Measurements from ENCODE around the gene MARCHF3.
"Not testable (repeated sequence)": the region's sequence is repeated elsewhere in the genome, so short reads cannot be mapped to it uniquely, and the experiment has no call there.

Gene MARCHF3

DNA sequence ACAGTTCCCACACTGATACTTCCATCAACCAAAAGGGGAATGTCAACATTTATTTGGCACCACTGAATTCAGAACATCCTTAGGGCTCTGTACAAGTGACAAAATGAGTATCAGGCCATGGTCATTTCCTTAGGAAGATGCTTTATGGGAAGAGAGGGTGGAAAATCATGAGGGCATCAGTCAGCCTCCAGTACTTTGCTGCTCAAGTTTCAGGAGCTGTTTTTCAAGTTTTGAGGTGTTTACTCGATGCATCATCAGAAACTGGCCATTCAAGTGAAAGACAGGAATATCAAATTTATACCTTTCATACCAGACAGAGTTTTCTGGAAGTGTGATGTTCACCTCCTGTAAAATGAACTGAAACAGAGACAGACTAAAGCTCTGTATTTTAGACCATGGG, 21.2 kb upstream of the MARCHF3 start:
- no peak for DNase-seq (ENCODE audit: low read depth, low spot score)

- DNase-seq (ENCODE audit: low read depth, low spot score) = no peak
Observed at GRCh38 chr5:127046343-127047072, 16.1 kb upstream of the MARCHF3 start.

DNA sequence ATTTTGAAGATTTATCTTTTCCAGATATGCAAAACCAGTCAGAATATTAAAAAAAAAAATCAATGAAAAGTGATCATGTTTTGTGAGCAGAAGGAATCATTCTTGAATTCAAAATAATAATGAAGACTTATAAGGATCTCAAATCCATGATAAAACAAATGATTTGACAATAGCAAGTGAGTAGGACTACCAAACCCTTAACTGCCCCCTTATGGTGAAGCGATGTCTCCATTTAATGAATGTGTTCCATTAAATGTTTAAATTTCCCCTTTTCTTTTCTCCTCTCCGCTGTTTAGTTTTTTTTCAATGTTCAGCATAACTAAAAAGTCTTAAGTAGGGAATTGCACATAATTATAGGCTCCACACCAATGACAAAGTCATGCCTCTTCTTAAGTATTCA, 12.2 kb upstream of the MARCHF3 start:
- no peak for DNase-seq (ENCODE audit: low read depth, low spot score)

DNA sequence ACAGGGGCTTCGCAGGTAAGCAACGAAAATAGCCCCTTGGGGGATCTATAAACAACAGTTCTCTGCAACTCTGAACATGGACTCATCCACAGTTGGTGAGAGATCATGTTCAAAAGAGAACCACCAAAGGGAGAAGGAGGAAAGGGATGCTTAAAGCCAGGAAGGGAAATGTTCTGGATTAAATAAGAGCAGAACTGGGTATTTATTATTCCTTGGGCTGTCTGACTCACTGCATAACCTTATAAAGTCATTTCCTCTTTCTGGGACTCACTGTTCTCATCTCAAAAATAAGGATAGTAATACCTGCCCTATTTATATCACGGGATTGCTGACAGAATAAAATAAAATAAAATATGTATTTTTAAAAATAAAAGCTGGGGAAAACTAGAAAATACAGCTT, 11.2 kb upstream of the MARCHF3 start:
- no peak for DNase-seq (ENCODE audit: low read depth, low spot score)

DNA sequence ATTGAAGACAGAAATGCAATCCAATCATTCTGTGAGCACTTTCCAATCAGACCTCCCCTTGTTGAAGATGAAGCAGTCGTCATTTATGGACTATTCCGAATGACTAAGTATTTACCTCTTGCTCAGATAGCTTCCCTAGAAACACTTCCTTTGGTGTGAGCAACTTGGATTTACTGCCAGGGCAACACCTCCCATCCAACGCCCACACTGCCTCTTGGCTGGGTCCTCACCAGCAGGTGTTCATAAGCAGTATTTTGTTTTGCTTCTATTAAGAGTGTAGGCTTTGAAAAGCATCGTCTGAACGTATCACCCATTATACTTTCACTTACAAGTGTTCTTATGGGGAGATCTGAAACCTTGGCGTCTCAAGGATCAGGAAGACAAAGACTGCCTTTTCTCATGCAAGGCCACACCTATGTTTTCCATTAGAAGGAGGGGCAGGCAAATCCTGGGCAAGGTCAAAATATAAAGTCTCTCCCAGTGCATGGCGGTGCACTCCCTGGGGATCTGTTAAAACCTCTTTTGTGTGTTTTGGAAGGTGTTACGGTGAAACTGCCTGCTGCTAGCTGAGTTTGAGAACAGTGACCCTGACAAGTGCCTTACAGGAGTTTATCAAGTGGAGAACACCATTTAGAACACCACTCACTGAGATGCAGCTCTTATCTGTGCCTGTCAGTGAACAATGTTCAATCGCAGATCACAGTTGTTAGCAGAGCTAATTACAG, 10.6 kb upstream of the MARCHF3 start:
- no peak for DNase-seq (ENCODE audit: low read depth, low spot score)

GRCh38 chr5:127038550-127038949, 8.2 kb upstream of the MARCHF3 start:
- no peak for DNase-seq (ENCODE audit: low read depth, low spot score)

- no peak for DNase-seq (ENCODE audit: low read depth, low spot score)
Observed at GRCh38 chr5:127031863-127032232, 1.5 kb upstream of the MARCHF3 start.

DNA sequence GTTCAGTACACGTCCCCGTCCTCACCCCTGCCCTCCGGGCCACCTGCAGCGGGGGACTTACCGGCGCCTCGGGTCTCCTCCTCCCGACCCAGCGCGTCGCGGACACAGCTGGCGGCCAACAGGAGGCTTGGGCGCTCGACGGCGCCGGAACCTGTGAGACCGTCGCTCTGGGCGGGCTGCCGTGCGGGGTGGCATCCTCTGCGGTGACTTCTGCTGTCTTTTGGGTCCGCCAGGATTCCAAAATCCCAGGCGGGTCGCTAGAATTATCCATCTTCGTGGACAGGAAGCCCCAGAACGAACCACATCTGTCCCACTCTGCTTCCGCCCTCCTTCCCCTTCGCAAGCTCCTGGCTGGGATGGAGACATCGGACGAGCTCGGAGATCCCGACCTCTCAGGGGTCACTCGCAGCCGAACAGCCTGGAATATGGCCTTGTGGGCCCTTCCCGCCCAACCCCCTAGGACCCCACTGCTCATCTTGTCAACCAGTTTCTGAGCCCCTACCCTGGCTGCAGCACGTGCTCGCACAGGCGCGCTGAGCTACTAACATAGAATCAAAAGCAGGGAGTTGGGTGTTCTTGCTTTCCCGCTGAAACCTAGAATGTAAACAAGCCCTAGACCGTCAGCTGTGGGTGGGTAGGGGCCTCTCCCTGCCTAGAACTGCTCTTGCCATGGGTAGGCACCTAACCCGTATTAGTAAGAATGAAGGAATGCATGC, 947 bp upstream of the MARCHF3 start:
- no peak for DNase-seq (ENCODE audit: low read depth, low spot score)

- no peak for DNase-seq (ENCODE audit: low read depth, low spot score)
Observed at GRCh38 chr5:127029581-127030258, 638 bp downstream of the MARCHF3 start.

DNA sequence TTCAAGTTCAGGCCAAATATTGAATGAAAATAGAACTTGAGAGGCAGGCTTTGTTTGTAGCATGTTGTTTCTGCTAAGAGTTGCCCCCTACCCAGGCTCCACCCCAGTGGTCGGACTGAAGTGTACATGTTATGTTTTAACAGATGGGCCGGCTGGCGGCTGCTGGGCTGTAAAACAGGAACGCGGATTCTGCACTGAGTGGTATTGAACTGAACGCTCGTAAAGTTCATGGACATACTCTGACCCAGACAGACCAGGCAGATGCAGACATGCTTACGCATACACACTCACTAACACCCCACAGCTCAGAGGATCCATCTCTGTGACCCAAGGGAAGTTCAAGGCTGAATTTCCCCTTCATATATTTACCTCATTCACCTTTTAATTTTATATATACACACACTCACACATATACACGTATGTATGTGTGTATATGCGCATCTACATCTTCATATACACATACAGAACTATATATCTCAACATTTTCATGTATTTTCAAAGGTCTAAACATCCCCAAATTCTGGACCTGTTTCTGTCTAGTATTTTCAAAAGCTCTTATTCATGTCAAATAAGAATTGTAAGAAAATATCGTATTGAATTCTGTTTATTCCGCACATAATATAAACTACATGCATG, 1.4 kb downstream of the MARCHF3 start:
- no peak for DNase-seq (ENCODE audit: low read depth, low spot score)

- DNase-seq (ENCODE audit: low read depth, low spot score) = no peak
Observed at GRCh38 chr5:127027539-127027938, 2.8 kb downstream of the MARCHF3 start.

DNA sequence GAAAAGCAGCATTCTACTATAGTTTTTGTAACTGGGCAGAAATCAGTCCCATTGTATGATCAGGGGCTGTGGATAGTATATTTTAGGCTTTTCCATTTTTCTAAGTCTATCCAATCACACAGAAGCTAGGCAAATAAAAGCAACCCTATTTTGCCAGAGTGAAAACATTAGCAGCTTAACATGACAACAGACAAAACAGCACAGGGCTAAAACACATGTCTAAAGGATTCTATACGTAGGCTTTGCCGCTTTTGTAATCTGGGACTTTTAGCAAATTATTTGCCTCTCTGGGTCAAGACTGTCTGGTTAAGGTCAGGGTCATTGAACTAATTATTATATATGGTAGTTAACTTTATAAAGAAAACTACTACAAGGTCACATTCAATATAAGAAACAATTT, 4.2 kb downstream of the MARCHF3 start:
- no peak for DNase-seq (ENCODE audit: low read depth, low spot score)

DNA sequence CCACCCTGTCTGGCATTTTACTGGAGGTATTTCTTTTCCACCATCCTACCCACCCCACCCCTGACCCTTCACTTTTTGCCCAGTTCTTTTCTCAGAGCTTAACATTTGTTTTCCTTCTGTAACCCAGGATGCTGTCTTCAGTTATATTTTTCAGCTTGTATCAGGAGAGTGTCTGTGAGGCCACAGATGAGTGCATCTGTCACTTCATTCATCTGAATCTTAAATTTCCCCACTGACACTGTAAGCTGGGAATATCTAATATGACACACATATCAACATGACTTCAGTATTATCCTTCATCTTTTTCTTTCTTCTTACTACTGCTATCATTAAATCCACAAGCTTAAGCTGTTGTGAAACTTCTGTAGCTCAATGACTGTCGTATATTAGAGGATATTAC, 4.9 kb downstream of the MARCHF3 start:
- DNase-seq (ENCODE audit: low read depth, low spot score) = no peak

DNA sequence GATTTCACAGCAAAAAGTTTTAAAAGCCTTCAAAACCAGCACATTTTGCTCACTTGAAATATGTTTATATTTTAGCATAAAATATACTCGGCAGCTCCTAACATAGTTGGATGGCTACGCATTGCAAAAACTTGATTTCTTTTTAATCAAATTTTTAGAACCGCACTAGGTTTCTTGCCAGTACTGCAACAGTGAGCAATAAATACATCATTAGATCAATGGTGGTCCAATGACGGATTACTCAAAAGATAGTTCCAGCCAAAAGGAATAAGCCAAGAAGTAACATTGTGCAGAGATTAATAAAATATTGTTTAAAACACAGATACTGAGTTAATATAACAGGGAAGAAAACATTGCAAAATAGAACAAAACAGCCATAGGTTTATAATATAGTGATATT, 5.5 kb downstream of the MARCHF3 start:
- DNase-seq (ENCODE audit: low read depth, low spot score) = no peak

DNA sequence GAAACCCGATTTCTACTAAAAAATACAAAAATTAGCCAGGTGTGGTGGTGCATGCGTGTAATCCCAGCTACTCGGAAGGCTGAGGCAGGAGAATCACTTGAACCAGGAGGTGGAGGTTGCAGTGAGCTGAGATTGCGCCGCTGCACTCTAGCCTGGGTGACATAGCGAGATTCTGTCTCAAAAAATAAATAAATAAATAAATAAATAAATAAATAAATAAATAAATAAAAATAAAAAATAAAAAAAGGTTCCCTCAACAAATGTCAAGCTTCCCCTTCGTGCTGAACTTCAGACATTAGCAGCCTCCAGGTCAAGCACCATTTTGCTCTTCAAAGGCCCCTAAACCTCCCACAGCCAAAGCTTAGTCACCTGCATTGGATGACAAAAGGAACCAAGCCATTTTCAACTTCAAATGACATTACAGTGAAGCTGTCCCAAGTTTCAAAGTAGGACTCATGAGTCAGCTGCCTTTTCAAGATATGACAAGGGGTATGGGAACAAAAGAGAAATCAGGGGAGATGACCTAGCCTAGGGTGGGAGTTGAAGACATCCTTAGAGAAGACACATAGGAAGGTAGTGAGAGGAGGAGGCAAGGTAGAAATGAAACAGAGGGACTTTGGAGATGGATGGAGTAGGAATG, 6.7 kb downstream of the MARCHF3 start:
- DNase-seq (ENCODE audit: low read depth, low spot score) = not testable (repeated sequence)

- no peak for DNase-seq (ENCODE audit: low read depth, low spot score)
Observed at GRCh38 chr5:127022846-127023245, 7.5 kb downstream of the MARCHF3 start.

DNA sequence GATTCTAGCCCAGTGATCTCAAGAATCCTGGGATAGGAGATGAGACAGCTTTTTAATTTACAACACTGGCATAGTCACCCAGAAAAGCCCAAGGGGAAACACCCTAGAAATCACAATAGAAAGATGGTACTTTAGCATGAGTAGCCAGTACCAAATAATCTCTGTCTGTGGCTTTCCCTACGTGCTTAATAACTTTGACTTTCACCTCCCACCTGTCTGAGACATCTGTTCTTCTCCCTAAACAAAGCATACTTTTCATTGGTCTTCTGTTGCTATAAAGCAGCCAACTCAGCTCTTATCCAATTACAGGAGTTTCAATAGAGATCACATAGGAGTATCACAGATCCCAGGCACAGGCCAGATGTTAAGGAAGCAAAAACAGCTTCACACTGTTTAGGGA, 10.4 kb downstream of the MARCHF3 start:
- no peak for DNase-seq (ENCODE audit: low read depth, low spot score)

GRCh38 chr5:127016722-127017121, 13.6 kb downstream of the MARCHF3 start:
- DNase-seq (ENCODE audit: low read depth, low spot score) = not testable (repeated sequence)

DNA sequence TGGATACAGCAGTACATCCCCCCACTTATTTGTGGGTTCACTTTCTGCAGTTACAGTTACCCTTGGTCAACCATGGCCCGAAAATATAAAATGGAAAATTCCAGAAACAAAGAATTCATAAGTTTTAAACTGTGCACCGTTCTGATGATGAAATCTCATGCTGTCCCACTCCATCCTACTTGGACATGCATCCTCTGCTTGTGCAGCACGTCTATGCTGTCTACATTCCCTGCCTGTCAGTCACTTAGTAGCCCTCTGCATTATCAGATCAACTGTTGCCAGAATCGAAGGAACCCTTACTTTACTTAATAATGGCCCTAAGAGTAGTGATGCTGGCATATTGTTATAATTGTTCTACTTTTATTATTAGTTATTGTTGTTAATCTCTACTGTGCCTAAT, 14.6 kb downstream of the MARCHF3 start:
- no peak for DNase-seq (ENCODE audit: low read depth, low spot score)

- no peak for DNase-seq (ENCODE audit: low read depth, low spot score)
Observed at GRCh38 chr5:127014573-127014972, 15.8 kb downstream of the MARCHF3 start.

- no peak for DNase-seq (ENCODE audit: low read depth, low spot score)
Observed at GRCh38 chr5:127013407-127013806, 17.0 kb downstream of the MARCHF3 start.
